Hepatocyte (in vitro differentiated cells): Measurements from ENCODE around the gene CPLX4. TPM values are rescaled to one million over a fixed set of nuclear protein-coding genes. Genes with fewer than 3 reads are reported as not detected.

Experiments used
- DNase-seq: peaks from one replicate; pipeline ENCODE4 v3.0.0-alpha.2; 2016; ENCODE audit warnings: low spot score
- H2AFZ ChIP-seq: fragments of 200-600 bp; sonication (generic); 2 replicates; pipeline ENCODE4 v1.6.0; 2016; ENCODE audit warnings: antibody characterized with exemption, mild to moderate bottlenecking
- H3K27ac ChIP-seq: fragments of 200-600 bp; sonication (generic); 2 replicates; pipeline ENCODE4 v1.5.1; 2016; ENCODE audit warnings: mild to moderate bottlenecking
- H3K27me3 ChIP-seq: fragments of 200-600 bp; sonication (generic); 2 replicates; pipeline ENCODE4 v1.6.1; 2016
- H3K36me3 ChIP-seq: fragments of 200-600 bp; sonication (generic); replicated peaks from 2 replicates; pipeline ENCODE4 v1.5.1; 2016; ENCODE audit warnings: low read depth; ENCODE audit not compliant: insufficient read depth
- H3K4me1 ChIP-seq: fragments of 200-600 bp; sonication (generic); 2 replicates; pipeline ENCODE4 v1.5.1; 2016; ENCODE audit warnings: mild to moderate bottlenecking, moderate library complexity; ENCODE audit not compliant: insufficient read depth
- H3K4me2 ChIP-seq: fragments of 200-600 bp; sonication (generic); 2 replicates; pipeline ENCODE4 v1.6.0; 2016
- H3K4me3 ChIP-seq: fragments of 200-600 bp; sonication (generic); 2 replicates; pipeline ENCODE4 v1.5.1; 2016; ENCODE audit warnings: mild to moderate bottlenecking
- H3K79me2 ChIP-seq: fragments of 200-600 bp; sonication (generic); 2 replicates; pipeline ENCODE4 v1.6.0; 2017; ENCODE audit warnings: mild to moderate bottlenecking
- H3K9me2 ChIP-seq: fragments of 200-600 bp; sonication (generic); replicated peaks from 2 replicates; pipeline ENCODE4 v1.6.0; 2017; ENCODE audit warnings: mild to moderate bottlenecking; ENCODE audit not compliant: insufficient read depth
- H3K9me3 ChIP-seq: fragments of 200-600 bp; sonication (generic); 2 replicates; pipeline ENCODE4 v1.5.1; 2016; ENCODE audit warnings: low read depth, mild to moderate bottlenecking
- H4K20me1 ChIP-seq: fragments of 200-600 bp; sonication (generic); 2 replicates; pipeline ENCODE4 v1.6.0; 2016; ENCODE audit warnings: mild to moderate bottlenecking; ENCODE audit not compliant: insufficient read depth, poor library complexity, severe bottlenecking
- CTCF ChIP-seq: fragments of 200-600 bp; sonication (generic); IDR thresholded peaks from 2 replicates; pipeline ENCODE4 v1.5.1; 2016; ENCODE audit warnings: antibody characterized with exemption, mild to moderate bottlenecking; ENCODE audit not compliant: poor library complexity
- EZH2 ChIP-seq: fragments of 200-600 bp; sonication (generic); IDR thresholded peaks from 2 replicates; pipeline ENCODE4 v1.6.1; 2016; ENCODE audit warnings: antibody characterized with exemption, mild to moderate bottlenecking, borderline replicate concordance
- EZH2phosphoT487 ChIP-seq: fragments of 200-600 bp; sonication (generic); IDR thresholded peaks from one replicate; pipeline ENCODE4 v1.6.1; 2018; ENCODE audit warnings: antibody characterized with exemption, mild to moderate bottlenecking, low read depth, moderate library complexity; ENCODE audit not compliant: unreplicated experiment, severe bottlenecking
- WGBS: methylation state at CpG from one replicate; pipeline ENCODE4 v1.1.6; 2016; ENCODE audit warnings: low lambda C conversion rate; ENCODE audit errors: missing lambda C conversion rate; 5-methylcytosine and 5-hydroxymethylcytosine counted together
- polyA plus RNA-seq: library from polyadenylated mRNA; unstranded; fragments of >200 nt; fragmentation: Nextera tagmentation; extraction: Ambion mirVana; gene quantifications from 2 replicates; pipeline ENCODE4 v1.2.1, GENCODE V29; 2016
- total RNA-seq: library from RNA; depleted of rRNA; stranded (reverse); fragments of >200 nt; gene quantifications from 2 replicates; pipeline ENCODE4 v1.2.3, GENCODE V29; 2014

CPLX4 gene
- total and polyA plus RNA-seq, 2 experiments from 2014 or later: not detected

- DNase-seq: no peak
- H2AFZ ChIP-seq: no peak overlapping the region
- H3K27ac ChIP-seq: no peak overlapping the region
- H4K20me1 ChIP-seq: no peaks in the 10 kb centered on the region
- H3K4me1 ChIP-seq: peaks cover 8% of the 10 kb centered on the region
- H3K36me3 ChIP-seq: no peaks in the 10 kb centered on the region
- no peak overlapping the region for H3K4me3 ChIP-seq
- H3K27me3 ChIP-seq: peaks cover 99% of the 10 kb centered on the region
- 37% methylated on average over 4 of the region's 5 CpGs for WGBS
- TF ChIP-seq EZH2 (no peak), CTCF (no peak), EZH2phosphoT487 (no peak)
- H3K9me2 ChIP-seq: no peaks in the 10 kb centered on the region
- no peaks in the 10 kb centered on the region for H3K9me3 ChIP-seq
- no peak overlapping the region for H3K4me2 ChIP-seq
- no peaks in the 10 kb centered on the region for H3K79me2 ChIP-seq
Observed at GRCh38 chr18:59276047-59276446, 42.4 kb downstream of the CPLX4 start.

- H3K27me3 ChIP-seq: peaks cover 99% of the 10 kb centered on the region
- TF ChIP-seq CTCF (no peak), EZH2phosphoT487 (no peak), EZH2 (no peak)
- no peak overlapping the region for H2AFZ ChIP-seq
- H3K4me3 ChIP-seq: no peak overlapping the region
- peaks cover 8% of the 10 kb centered on the region for H3K4me1 ChIP-seq
- no peak overlapping the region for H3K4me2 ChIP-seq
- H3K79me2 ChIP-seq: no peaks in the 10 kb centered on the region
- no peaks in the 10 kb centered on the region for H4K20me1 ChIP-seq
- no peaks in the 10 kb centered on the region for H3K9me2 ChIP-seq
- H3K9me3 ChIP-seq: no peaks in the 10 kb centered on the region
- no peaks in the 10 kb centered on the region for H3K36me3 ChIP-seq
- H3K27ac ChIP-seq: no peak overlapping the region
- DNase-seq: no peak
- 33% methylated on average over 6 of the region's 6 CpGs for WGBS
Observed at GRCh38 chr18:59275406-59275949, 43.0 kb downstream of the CPLX4 start.

- no peak overlapping the region for H3K27ac ChIP-seq
- H3K4me2 ChIP-seq: no peak overlapping the region
- peaks cover 99% of the 10 kb centered on the region for H3K27me3 ChIP-seq
- H3K4me3 ChIP-seq: no peak overlapping the region
- peaks cover 8% of the 10 kb centered on the region for H3K4me1 ChIP-seq
- no peak overlapping the region for H2AFZ ChIP-seq
- H3K9me3 ChIP-seq: no peaks in the 10 kb centered on the region
- TF ChIP-seq EZH2: peak; percentile 35
- TF ChIP-seq CTCF: no peak
- H3K36me3 ChIP-seq: no peaks in the 10 kb centered on the region
- no peaks in the 10 kb centered on the region for H3K79me2 ChIP-seq
- no peaks in the 10 kb centered on the region for H3K9me2 ChIP-seq
- 9% methylated on average over 18 of the region's 18 CpGs for WGBS
- H4K20me1 ChIP-seq: no peaks in the 10 kb centered on the region
- DNase-seq: no peak
Observed at GRCh38 chr18:59274533-59274928, 43.9 kb downstream of the CPLX4 start.
